ENCODE measurements around the gene IFIT1B.
A peak's percentile ranks its signal among the peaks of the same experiment; 100 is the strongest.

Gene IFIT1B

GRCh38 chr10:89339875-89340274 is 38.0 kb upstream of the IFIT1B start:
- Histone ChIP-seq H3K27me3 (ENCODE audit: insufficient read depth, poor library complexity, severe bottlenecking) (no peaks in the 10 kb centered on the region), H3K36me3 (ENCODE audit: low read depth) (no peaks in the 10 kb centered on the region), H3K27ac (ENCODE audit: poor library complexity, severe bottlenecking) (no peak overlapping the region), H3K9me3 (ENCODE audit: severe bottlenecking) (no peaks in the 10 kb centered on the region), H3K4me1 (ENCODE audit: insufficient read depth, poor library complexity, severe bottlenecking) (peaks cover 18% of the 10 kb centered on the region), H3K4me3 (ENCODE audit: severe bottlenecking) (no peak overlapping the region)
- ATAC-seq (ENCODE audit: low read depth), result no peak
- DNase-seq (ENCODE audit: low spot score), result no peak
- no peak for TF ChIP-seq CTCF (IDR thresholded peaks at IDR 0.05; ENCODE audit: poor library complexity, severe bottlenecking)

DNA sequence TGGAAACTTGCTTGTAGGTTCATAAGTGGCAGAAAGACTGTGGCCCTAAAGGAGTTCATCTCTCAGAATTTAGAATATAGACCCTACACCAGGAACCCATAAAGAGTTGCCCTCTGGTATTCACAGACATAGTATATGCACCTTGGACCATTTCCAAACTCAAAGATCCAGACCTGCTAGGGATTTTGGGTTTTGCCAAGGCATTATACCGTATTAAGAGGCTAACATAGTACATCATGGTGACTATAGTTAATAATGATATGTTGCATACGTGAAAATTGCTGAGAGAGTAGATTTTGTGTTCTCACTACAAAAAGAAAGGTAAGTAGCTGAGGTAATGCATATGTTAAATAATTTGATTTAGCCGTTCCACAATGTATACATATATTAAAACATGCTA is 36.2 kb upstream of the IFIT1B start:
- no peak for TF ChIP-seq CTCF (IDR thresholded peaks at IDR 0.05; ENCODE audit: poor library complexity, severe bottlenecking)
- H3K27ac ChIP-seq (ENCODE audit: poor library complexity, severe bottlenecking), result no peak overlapping the region
- DNase-seq (ENCODE audit: low spot score), result no peak
- H3K27me3 ChIP-seq (ENCODE audit: insufficient read depth, poor library complexity, severe bottlenecking), result no peaks in the 10 kb centered on the region
- H3K36me3 ChIP-seq (ENCODE audit: low read depth), result no peaks in the 10 kb centered on the region
- no peaks in the 10 kb centered on the region for H3K9me3 ChIP-seq (ENCODE audit: severe bottlenecking)
- no peak overlapping the region for H3K4me3 ChIP-seq (ENCODE audit: severe bottlenecking)
- H3K4me1 ChIP-seq (ENCODE audit: insufficient read depth, poor library complexity, severe bottlenecking), result peaks cover 23% of the 10 kb centered on the region
- ATAC-seq (ENCODE audit: low read depth), result no peak

DNA sequence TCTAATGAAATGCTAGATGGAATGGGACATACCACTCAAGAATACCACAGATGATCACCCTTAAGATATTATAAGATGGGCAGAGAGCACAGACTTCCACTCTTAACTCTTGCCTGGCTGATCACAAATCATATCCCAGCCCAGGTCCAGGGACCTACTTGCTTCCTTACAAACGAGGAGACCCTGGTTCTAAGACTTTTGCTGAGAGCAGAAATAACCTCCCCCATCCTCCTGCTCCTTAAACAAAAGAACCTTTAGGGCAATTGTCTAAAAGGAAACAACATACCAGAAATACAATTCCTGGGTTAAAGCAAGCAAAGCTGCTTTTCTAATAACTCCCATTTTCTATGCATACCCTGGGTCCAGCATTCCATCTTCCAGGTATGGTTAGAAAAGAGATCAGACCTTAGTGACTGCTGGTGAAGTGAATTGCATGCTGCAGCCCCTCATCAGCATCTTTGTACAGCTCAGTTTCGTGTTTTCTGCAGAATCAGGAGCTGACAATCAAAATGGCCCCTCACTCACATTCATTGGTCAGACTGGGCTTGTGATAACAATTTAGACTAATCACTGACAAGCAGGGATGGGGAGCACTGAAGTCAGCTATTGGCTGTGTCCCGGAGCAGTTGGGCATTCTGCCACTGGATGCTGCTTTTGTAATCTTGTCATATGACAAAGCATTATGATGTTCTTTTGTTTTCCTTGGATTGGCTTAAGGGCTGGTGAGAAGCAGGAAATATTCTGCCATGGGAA is 35.5 kb upstream of the IFIT1B start:
- ATAC-seq (ENCODE audit: low read depth) (peak; percentile 60; the same call in 2 of the 3 replicates), DNase-seq (ENCODE audit: low spot score) (no peak)
- no peaks in the 10 kb centered on the region for H3K36me3 ChIP-seq (ENCODE audit: low read depth)
- H3K27ac ChIP-seq (ENCODE audit: poor library complexity, severe bottlenecking), result no peak overlapping the region
- no peak overlapping the region for H3K4me3 ChIP-seq (ENCODE audit: severe bottlenecking)
- peaks cover 22% of the 10 kb centered on the region for H3K4me1 ChIP-seq (ENCODE audit: insufficient read depth, poor library complexity, severe bottlenecking)
- no peaks in the 10 kb centered on the region for H3K27me3 ChIP-seq (ENCODE audit: insufficient read depth, poor library complexity, severe bottlenecking)
- TF ChIP-seq CTCF (IDR thresholded peaks at IDR 0.05; ENCODE audit: poor library complexity, severe bottlenecking), result no peak
- H3K9me3 ChIP-seq (ENCODE audit: severe bottlenecking), result no peaks in the 10 kb centered on the region

DNA sequence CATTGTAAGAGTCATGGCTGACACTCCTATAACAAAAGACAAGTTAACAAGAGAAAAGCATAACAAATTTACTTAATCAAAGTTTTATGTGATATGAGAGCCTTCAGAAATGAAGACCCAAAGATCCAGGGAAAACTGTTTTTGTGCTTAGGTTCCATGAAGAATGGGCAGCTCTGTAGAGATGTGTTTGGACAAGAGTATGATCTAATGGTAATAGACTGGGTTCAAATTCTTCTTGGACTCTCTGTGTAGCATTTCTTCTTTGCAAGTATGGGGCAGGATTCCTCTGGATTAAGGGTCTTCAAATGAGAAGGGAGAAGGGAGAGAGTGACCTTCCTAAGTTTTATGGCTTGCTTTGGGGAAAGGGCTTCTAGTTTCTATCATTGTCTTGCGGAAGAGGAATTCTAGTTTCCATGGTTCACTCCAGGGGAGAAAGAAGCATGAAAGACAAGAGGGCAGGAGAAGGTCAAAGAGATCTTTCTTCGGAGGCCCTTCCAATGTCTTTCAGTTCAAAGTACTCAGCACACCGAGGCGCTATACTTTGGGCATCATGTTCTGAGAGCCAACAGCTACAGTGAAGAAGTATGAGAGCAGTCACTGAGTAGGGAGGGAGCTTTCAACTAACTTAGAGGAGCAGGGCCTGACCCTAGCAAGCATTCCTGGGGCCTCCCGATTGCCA is 34.6 kb upstream of the IFIT1B start:
- ATAC-seq (ENCODE audit: low read depth), result no peak
- TF ChIP-seq CTCF (IDR thresholded peaks at IDR 0.05; ENCODE audit: poor library complexity, severe bottlenecking), result no peak

DNA sequence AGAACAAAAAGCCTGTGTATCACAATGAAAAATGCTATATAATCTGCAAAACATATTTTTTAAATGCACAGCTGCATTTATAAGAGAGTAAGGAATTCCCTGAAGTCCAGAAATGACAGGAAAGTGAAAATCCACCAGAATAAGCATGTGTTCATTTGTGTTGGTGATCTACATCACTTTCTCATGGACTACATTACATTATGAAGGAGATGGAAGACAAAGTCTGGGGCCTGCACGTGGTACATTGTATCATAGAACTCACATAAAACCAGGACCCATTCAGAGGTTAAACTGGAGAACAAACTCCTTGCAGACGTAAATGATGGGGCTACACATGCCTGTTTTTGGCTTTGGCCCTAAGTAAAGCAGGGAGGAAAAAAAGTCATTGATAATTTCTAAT is 33.7 kb upstream of the IFIT1B start:
- H3K36me3 ChIP-seq (ENCODE audit: low read depth), result no peaks in the 10 kb centered on the region
- TF ChIP-seq CTCF (IDR thresholded peaks at IDR 0.05; ENCODE audit: poor library complexity, severe bottlenecking), result no peak
- ATAC-seq (ENCODE audit: low read depth) (no peak), DNase-seq (ENCODE audit: low spot score) (no peak)
- H3K27me3 ChIP-seq (ENCODE audit: insufficient read depth, poor library complexity, severe bottlenecking), result no peaks in the 10 kb centered on the region
- no peaks in the 10 kb centered on the region for H3K9me3 ChIP-seq (ENCODE audit: severe bottlenecking)
- peaks cover 17% of the 10 kb centered on the region for H3K4me1 ChIP-seq (ENCODE audit: insufficient read depth, poor library complexity, severe bottlenecking)
- H3K4me3 ChIP-seq (ENCODE audit: severe bottlenecking), result no peak overlapping the region
- no peak overlapping the region for H3K27ac ChIP-seq (ENCODE audit: poor library complexity, severe bottlenecking)

More for the DNA sequence above, 34.6 kb upstream of the IFIT1B start:
- no peaks in the 10 kb centered on the region for H3K36me3 ChIP-seq (ENCODE audit: low read depth)
- DNase-seq (ENCODE audit: low spot score), result no peak
- no peak overlapping the region for H3K27ac ChIP-seq (ENCODE audit: poor library complexity, severe bottlenecking)
- peaks cover 17% of the 10 kb centered on the region for H3K4me1 ChIP-seq (ENCODE audit: insufficient read depth, poor library complexity, severe bottlenecking)
- H3K4me3 ChIP-seq (ENCODE audit: severe bottlenecking), result no peak overlapping the region
- no peaks in the 10 kb centered on the region for H3K9me3 ChIP-seq (ENCODE audit: severe bottlenecking)
- no peaks in the 10 kb centered on the region for H3K27me3 ChIP-seq (ENCODE audit: insufficient read depth, poor library complexity, severe bottlenecking)

All from RWPE2 (cell line).